Stimulated activated CD4-positive, alpha-beta T cell treated with anti-CD3 and anti-CD28 coated beads, Interleukin-2, amount 100 ng/mL, for 48 hours (primary cell): ENCODE data around the gene SOSTDC1.

ENCODE experiments used
- DNase-seq, 2 donors: peaks; one replicate each; pipeline ENCODE4 v3.0.0-alpha.2; 2020

The SOSTDC1 gene

DNA sequence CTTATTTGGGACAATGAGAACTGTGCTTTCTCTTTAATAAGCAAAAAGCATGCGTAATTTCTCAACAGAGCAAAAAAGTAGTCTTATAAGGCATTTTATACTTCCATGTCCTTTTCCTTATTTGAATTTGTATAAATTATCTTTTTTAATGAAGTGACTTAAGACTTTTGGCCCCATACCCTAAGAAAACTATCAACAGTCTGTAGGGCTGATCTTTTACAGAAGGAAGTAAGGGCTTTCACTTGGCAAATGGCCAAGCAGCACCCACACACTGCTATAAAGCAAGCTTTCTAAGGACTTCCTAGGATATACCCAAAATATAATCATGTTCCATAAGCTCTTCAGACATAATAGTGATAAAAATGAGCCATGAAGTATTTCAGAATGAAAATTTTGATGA, 47.6 kb downstream of the SOSTDC1 start:
- no peak for DNase-seq

DNA sequence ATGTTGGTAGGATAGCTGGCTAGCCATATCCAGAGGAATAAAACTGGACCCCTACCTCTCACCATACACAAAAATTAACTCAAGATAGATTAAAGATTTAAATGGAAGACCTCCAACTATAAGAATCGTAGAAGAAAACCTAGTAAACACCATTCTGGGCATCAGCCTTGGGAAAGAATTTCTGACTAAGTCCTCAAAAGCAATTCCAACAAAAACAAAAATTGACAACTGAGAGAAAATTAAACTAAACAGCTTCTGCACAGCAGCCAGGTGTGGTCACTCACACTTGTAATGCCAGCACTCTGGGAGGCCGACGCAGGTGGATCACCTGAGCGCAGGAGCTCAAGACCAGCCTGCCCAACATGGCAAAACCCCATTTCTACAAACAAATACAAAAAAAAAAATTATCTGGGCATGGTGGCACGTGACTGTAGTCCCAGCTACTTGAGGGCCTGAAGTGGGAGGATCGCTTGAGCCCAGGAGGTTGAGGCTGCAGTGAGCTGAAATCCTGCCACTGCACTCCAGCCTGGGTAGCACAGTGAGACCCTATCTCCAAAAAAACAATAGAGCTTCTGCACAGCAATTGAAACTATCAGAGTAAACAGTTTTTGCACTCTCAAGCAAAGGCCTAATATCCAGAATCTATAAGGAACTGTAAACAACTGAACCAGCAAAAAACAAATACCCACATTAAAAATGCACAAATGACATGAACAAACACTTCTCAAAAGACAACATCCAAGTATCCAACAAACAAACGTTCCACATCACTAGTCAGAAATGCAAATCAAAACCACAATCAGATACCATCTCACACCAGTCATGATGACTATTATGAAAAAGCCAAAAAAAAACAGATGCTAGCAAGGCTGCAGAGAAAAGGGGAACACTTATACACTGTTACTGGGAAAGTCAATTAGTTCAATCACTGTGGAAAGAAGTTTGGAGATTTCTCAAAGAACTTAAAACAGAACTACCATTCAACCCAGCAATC, 49.0 kb downstream of the SOSTDC1 start:
- DNase-seq, result no peak

DNA sequence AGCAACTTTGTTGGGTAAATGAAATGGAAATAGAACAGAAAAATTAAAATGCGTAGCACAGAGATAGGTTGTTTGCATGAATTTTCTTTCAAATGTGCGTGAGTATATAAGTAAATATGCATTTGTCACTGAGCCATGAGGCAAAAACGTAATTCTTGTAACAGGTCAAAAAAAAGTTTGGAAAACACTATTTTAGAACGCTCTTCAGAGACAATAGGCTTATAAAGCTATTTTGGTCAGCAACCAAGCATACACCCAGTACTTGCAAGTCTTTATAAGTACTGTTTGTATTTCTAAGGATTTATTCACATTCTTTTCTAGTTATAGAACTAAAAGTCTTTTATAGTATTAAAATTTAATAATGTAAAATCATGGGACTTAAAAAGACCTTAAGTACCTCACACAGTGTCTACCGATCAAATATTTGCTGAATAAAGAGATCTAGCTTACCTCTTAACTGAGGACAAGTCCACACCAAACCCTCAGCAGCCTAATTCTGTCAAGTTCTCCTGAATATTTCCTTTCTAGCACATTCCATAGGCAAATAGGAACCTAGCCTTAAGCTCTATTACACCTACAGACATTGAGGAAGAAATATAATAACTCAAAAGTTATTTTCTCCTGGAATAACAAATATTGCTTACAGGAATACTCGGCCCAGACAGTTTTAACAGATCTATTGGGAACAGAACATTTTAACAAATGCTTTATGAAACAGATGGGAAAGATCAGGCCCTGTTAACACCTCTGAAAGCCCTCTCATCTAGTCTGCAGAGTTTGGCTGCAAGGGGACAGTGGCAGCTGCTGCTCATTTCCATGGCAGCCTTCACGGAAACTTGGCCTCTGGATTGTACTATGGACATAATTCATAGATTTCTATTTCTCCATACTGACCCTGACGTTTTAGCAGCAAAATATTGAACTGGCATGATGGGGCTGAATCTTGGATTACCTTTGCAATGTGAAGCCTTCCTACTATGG, 53.0 kb downstream of the SOSTDC1 start:
- no peak for DNase-seq
